Large intestine (tissue), 3 donors: Measurements from ENCODE around the gene PIK3R6. TPM values are rescaled to one million over a fixed set of nuclear protein-coding genes. Genes with fewer than 3 reads are reported as not detected.
"Not testable (repeated sequence)": the region's sequence is repeated elsewhere in the genome, so short reads cannot be mapped to it uniquely, and the experiment has no call there.

Source experiments
- DNase-seq, 2 donors: peaks; one replicate each; pipeline versions ENCODE4 v3.0.0 to v3.0.0-alpha.2; 2013
- H3K27ac ChIP-seq: one replicate; pipeline ENCODE4 v1.5.1; 2013; ENCODE audit warnings: low read length
- H3K27me3 ChIP-seq: 2 replicates; pipeline ENCODE4 v1.6.1; 2013; ENCODE audit warnings: low read length; ENCODE audit not compliant: control insufficient read depth, insufficient read depth
- H3K36me3 ChIP-seq: 2 replicates; pipeline ENCODE4 v1.6.1; 2013; ENCODE audit warnings: low read length; ENCODE audit not compliant: control insufficient read depth, insufficient read depth
- H3K4me1 ChIP-seq: one replicate; pipeline ENCODE4 v1.6.1; 2013; ENCODE audit warnings: low read length; ENCODE audit not compliant: control insufficient read depth, insufficient read depth
- H3K4me3 ChIP-seq: one replicate; pipeline ENCODE4 v1.5.1; 2013; ENCODE audit warnings: low read length
- H3K9me3 ChIP-seq: one replicate; pipeline ENCODE4 v1.6.1; 2013; ENCODE audit warnings: mild to moderate bottlenecking, low read depth, low read length, moderate library complexity; ENCODE audit not compliant: control insufficient read depth
- WGBS: methylation state at CpG from one replicate; pipeline ENCODE4 v1.1.5; 2013; ENCODE audit warnings: low lambda C conversion rate; ENCODE audit not compliant: insufficient coverage; 5-methylcytosine and 5-hydroxymethylcytosine counted together
- polyA plus RNA-seq: library from polyadenylated mRNA; unstranded; fragments of 120-200 nt; gene quantifications from one replicate; pipeline ENCODE4 v1.2.1, GENCODE V29; 2013

The PIK3R6 gene
- polyA plus RNA-seq, 1 donor, result 2.4 TPM

DNA sequence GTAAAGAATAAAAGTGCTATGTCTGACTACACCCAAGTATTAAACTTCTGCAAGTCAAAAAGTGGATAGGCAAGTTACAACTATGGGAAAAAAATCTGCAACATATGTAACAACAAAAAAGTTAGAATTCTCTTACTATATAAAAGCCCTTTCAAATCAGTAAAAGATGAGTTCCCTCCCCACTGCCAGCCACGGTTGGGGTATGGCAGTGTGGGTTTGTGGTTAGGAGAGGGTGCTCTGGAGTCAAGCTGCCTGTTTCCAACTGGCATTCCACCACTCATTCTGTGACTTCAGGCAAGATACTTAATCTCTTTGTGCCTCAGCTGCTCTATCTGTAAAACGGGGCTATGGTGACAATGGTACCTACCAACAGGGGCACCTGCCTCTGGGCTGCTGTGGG, 41.7 kb downstream of the PIK3R6 start:
- WGBS, result no CpG with 5 or more reads among the region's 2 CpGs
- no peak overlapping the region for H3K27ac ChIP-seq
- H3K36me3 ChIP-seq, result no peaks in the 10 kb centered on the region
- H3K4me3 ChIP-seq, result no peak overlapping the region
- H3K27me3 ChIP-seq, result peaks cover 11% of the 10 kb centered on the region
- no peak for DNase-seq
- H3K9me3 ChIP-seq, result no peaks in the 10 kb centered on the region
- no peaks in the 10 kb centered on the region for H3K4me1 ChIP-seq

- Histone ChIP-seq H3K4me1 (no peaks in the 10 kb centered on the region), H3K27ac (no peak overlapping the region), H3K4me3 (no peak overlapping the region), H3K9me3 (no peaks in the 10 kb centered on the region), H3K36me3 (no peaks in the 10 kb centered on the region), H3K27me3 (peaks cover 11% of the 10 kb centered on the region)
- WGBS, result no CpG with 5 or more reads among the region's 5 CpGs
- no peak for DNase-seq
These were observed 44.2 kb downstream of the PIK3R6 start for GRCh38 chr17:8823279-8823678.

GRCh38 chr17:8822401-8823035, 45.0 kb downstream of the PIK3R6 start:
- H3K27ac ChIP-seq, result no peak overlapping the region
- no CpG with 5 or more reads among the region's 5 CpGs for WGBS
- H3K9me3 ChIP-seq, result no peaks in the 10 kb centered on the region
- DNase-seq, result no peak
- H3K27me3 ChIP-seq, result peaks cover 9% of the 10 kb centered on the region
- no peak overlapping the region for H3K4me3 ChIP-seq
- H3K4me1 ChIP-seq, result no peaks in the 10 kb centered on the region
- no peaks in the 10 kb centered on the region for H3K36me3 ChIP-seq

DNA sequence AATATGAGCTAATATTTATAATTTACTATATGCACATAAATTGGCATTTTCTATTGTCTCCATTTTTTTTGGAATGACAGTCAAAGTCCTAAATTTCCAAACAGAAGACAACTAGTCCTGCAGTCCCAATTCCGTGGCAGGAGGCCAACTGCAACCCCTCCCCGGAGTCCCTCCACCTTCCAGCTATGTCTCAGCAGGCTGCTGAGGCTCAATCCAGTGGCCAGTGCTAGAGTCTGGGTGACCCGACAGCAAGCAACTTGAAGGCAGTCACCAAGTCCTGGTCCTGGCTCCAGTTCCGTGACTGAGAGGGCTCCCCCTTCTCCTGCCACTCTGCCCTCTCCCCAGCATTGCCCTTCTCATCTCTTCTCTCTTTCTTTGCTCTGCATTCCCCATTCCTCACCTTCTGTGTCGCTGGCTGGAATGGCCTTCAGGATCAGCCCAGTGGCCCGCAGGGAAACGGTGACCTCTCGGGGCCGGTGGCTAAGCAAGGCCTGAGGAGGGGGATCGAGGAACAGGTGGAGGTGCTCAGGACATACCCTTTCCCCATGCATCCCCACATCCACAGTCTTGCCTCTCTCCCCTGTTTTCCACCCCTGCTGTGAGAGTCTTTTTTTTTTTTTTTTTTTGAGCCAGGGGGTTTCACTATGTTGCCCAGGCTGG, 45.9 kb downstream of the PIK3R6 start:
- WGBS, result 60% methylated on average over 1 of the region's 10 CpGs
- DNase-seq, result no peak
- Histone ChIP-seq H3K4me3 (no peak overlapping the region), H3K9me3 (no peaks in the 10 kb centered on the region), H3K4me1 (no peaks in the 10 kb centered on the region), H3K27ac (no peak overlapping the region), H3K27me3 (peaks cover 4% of the 10 kb centered on the region), H3K36me3 (no peaks in the 10 kb centered on the region)

DNA sequence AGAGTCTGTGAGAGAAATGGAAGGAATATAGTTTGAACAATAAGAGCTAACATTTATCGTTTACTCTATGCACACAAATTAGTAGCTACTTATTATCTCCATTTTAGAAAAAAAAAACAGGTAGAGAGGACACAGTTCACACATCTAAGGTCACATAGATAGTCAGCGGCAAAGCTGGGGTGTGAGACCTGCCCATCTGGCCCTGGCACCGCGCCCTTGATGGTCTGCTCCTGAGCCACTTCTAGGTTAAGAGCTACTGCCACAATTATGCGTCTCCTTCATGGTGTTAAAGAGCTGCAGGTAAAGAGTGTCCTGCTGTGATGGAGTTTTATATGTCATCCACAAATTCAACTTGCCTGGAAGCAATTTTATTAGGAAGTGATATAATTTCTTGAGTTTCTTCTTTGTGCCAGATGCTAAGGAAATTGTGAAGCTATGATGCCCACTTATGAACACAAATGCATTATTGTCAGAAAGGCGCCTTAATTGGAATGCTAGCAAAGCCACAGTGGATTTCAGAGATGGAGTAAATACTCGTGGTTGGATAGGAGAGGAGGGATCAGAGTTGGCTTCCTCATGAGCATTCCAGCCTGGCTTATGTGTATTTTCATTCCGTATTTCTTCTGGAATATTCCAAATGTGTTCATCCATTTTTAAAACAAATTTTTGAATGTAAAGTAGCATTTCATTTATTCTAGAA, 47.0 kb downstream of the PIK3R6 start:
- no peak for DNase-seq
- Histone ChIP-seq H3K27ac (no peak overlapping the region), H3K4me1 (no peaks in the 10 kb centered on the region), H3K36me3 (no peaks in the 10 kb centered on the region), H3K9me3 (no peaks in the 10 kb centered on the region), H3K4me3 (no peak overlapping the region), H3K27me3 (peaks cover 8% of the 10 kb centered on the region)
- 72% methylated on average over 2 of the region's 8 CpGs for WGBS

GRCh38 chr17:8818654-8819330, 48.7 kb downstream of the PIK3R6 start:
- Histone ChIP-seq H3K4me1 (no peaks in the 10 kb centered on the region), H3K27ac (no peak overlapping the region), H3K4me3 (no peak overlapping the region), H3K36me3 (no peaks in the 10 kb centered on the region), H3K27me3 (peaks cover 9% of the 10 kb centered on the region), H3K9me3 (no peaks in the 10 kb centered on the region)
- WGBS, result no CpG with 5 or more reads among the region's 3 CpGs
- no peak for DNase-seq

- no CpG with 5 or more reads among the region's 8 CpGs for WGBS
- Histone ChIP-seq H3K4me1 (no peaks in the 10 kb centered on the region), H3K27me3 (peaks cover 9% of the 10 kb centered on the region), H3K27ac (no peak overlapping the region), H3K4me3 (no peak overlapping the region), H3K9me3 (no peaks in the 10 kb centered on the region), H3K36me3 (no peaks in the 10 kb centered on the region)
- no peak for DNase-seq
These were observed 49.4 kb downstream of the PIK3R6 start for GRCh38 chr17:8818047-8818446.

- Histone ChIP-seq H3K9me3 (no peaks in the 10 kb centered on the region), H3K27ac (no peak overlapping the region), H3K27me3 (no peaks in the 10 kb centered on the region), H3K36me3 (no peaks in the 10 kb centered on the region), H3K4me1 (no peaks in the 10 kb centered on the region), H3K4me3 (no peak overlapping the region)
- WGBS, result no CpG with 5 or more reads among the region's 4 CpGs
- peak in 1 of 2 donors; percentile 19 for DNase-seq
These were observed 60.4 kb downstream of the PIK3R6 start for GRCh38 chr17:8806926-8807550.

- no peak for DNase-seq
- WGBS, result no CpG with 5 or more reads among the region's 3 CpGs
These were observed 61.1 kb downstream of the PIK3R6 start for GRCh38 chr17:8806253-8806925.

GRCh38 chr17:8805396-8805795, 62.1 kb downstream of the PIK3R6 start:
- no CpG with 5 or more reads among the region's 10 CpGs for WGBS
- DNase-seq, result not testable (repeated sequence)

More at GRCh38 chr17:8806253-8806925, 61.1 kb downstream of the PIK3R6 start:
- H3K27ac ChIP-seq, result no peak overlapping the region
- H3K4me3 ChIP-seq, result no peak overlapping the region
- no peaks in the 10 kb centered on the region for H3K4me1 ChIP-seq
- H3K9me3 ChIP-seq, result no peaks in the 10 kb centered on the region
- no peaks in the 10 kb centered on the region for H3K27me3 ChIP-seq
- H3K36me3 ChIP-seq, result no peaks in the 10 kb centered on the region

More at GRCh38 chr17:8805396-8805795, 62.1 kb downstream of the PIK3R6 start:
- not testable (repeated sequence) for H3K9me3 ChIP-seq, H3K4me1 ChIP-seq, H3K4me3 ChIP-seq, H3K27ac ChIP-seq, H3K36me3 ChIP-seq, H3K27me3 ChIP-seq
